Prostate gland (tissue), 2 donors: Measurements from ENCODE around the gene ZBTB7C. TPM values are rescaled to one million over a fixed set of nuclear protein-coding genes. Genes with fewer than 3 reads are reported as not detected.

ENCODE experiments used
- DNase-seq: peaks from one replicate; pipeline ENCODE4 v3.0.0-alpha.2; 2019; ENCODE audit warnings: low spot score
- H3K27ac ChIP-seq, 2 donors: fragments of 200-600 bp; sonication (generic); 2 replicates each; pipeline ENCODE4 v1.5.1; 2017 to 2019
- H3K27me3 ChIP-seq: fragments of 200-600 bp; sonication (generic); replicated peaks from 2 replicates; pipeline ENCODE4 v1.5.1; 2019; ENCODE audit not compliant: insufficient read depth
- H3K36me3 ChIP-seq, 2 donors: fragments of 200-600 bp; sonication (generic); 1 replicate in 1 of 2; 2 replicates in 1 of 2; pipeline versions ENCODE4 v1.5.1 to v1.8.1; 2017 to 2019
- H3K4me1 ChIP-seq: fragments of 200-600 bp; sonication (generic); replicated peaks from 2 replicates; pipeline ENCODE4 v1.5.1; 2019
- H3K4me3 ChIP-seq, 2 donors: fragments of 200-600 bp; sonication (generic); 2 replicates each; pipeline ENCODE4 v1.5.1; 2017 to 2019
- H3K9me3 ChIP-seq: fragments of 200-600 bp; sonication (generic); 2 replicates; pipeline ENCODE4 v1.5.1; 2017
- CTCF ChIP-seq, 4 experiments: fragments of 200-600 bp in 2 of 4; fragments of 450-650 bp in 2 of 4; sonication (generic) in 2 of 4; IDR thresholded peaks; 1 replicate in 3 of 4; 2 replicates in 1 of 4; pipeline ENCODE4 v1.5.1; 2016 to 2019; ENCODE audit warnings: antibody characterized with exemption in 4 of 4, mild to moderate bottlenecking in 2 of 4, moderate library complexity in 2 of 4
- POLR2A ChIP-seq: fragments of 450-650 bp; IDR thresholded peaks from one replicate; pipeline ENCODE4 v1.6.1; 2016; ENCODE audit warnings: antibody characterized with exemption, mild to moderate bottlenecking
- POLR2AphosphoS5 ChIP-seq: sonication (generic); formaldehyde crosslinking; IDR thresholded peaks from one replicate; pipeline ENCODE4 v1.6.1; 2017; ENCODE audit warnings: antibody characterized with exemption
- whole genome bisulfite sequencing: methylation state at CpG from one replicate; pipeline ENCODE4 v1.1.5; 2018; 5-methylcytosine and 5-hydroxymethylcytosine counted together
- intact Hi-C: fragments of 100-400 bp; cut with DNase I; formaldehyde crosslinking; loops from one replicate; pipeline ENCODE4 v1.14.2; 2022
- total RNA-seq, 2 donors: library from RNA; depleted of rRNA; stranded (reverse); fragments of >200 nt; gene quantifications; one replicate each; pipeline ENCODE4 v1.1.0, GENCODE V29; 2016

Gene ZBTB7C
- total RNA-seq, 2 donors from 2014 or later = 14.7 to 48.9 TPM

GRCh38 chr18:48033790-48034650 lies 375.2 kb downstream of the ZBTB7C start:
- DNase-seq = no peak
- no peak for TF ChIP-seq POLR2AphosphoS5
- TF ChIP-seq POLR2A = no peak
- TF ChIP-seq CTCF (IDR thresholded peaks at IDR 0.05) = no peak
- H3K36me3 ChIP-seq = no peaks in the 10 kb centered on the region
- no peaks in the 10 kb centered on the region for H3K9me3 ChIP-seq
- no peaks in the 10 kb centered on the region for H3K4me1 ChIP-seq
- peaks cover 2% of the 10 kb centered on the region for H3K27me3 ChIP-seq
- intact Hi-C loops = loop anchor here (10.0 kb wide), 1 partner anchor 311 kb away; no protein-coding TSS in a partner anchor
- no peak overlapping the region for H3K27ac ChIP-seq
- no peak overlapping the region for H3K4me3 ChIP-seq
- WGBS = 92% methylated on average over 9 of the region's 9 CpGs

- Histone ChIP-seq H3K9me3 (no peaks in the 10 kb centered on the region), H3K4me3 (no peak overlapping the region), H3K27ac (no peak overlapping the region), H3K27me3 (peaks cover 2% of the 10 kb centered on the region), H3K4me1 (no peaks in the 10 kb centered on the region), H3K36me3 (no peaks in the 10 kb centered on the region)
- DNase-seq = no peak
- WGBS = 97% methylated on average over 3 of the region's 3 CpGs
- TF ChIP-seq POLR2A (no peak), CTCF (IDR thresholded peaks at IDR 0.05) (no peak)
- intact Hi-C loops = loop anchor here (10.0 kb wide), 1 partner anchor 312 kb away; no protein-coding TSS in a partner anchor
Observed at GRCh38 chr18:48032876-48033789, 376.1 kb downstream of the ZBTB7C start.

DNA sequence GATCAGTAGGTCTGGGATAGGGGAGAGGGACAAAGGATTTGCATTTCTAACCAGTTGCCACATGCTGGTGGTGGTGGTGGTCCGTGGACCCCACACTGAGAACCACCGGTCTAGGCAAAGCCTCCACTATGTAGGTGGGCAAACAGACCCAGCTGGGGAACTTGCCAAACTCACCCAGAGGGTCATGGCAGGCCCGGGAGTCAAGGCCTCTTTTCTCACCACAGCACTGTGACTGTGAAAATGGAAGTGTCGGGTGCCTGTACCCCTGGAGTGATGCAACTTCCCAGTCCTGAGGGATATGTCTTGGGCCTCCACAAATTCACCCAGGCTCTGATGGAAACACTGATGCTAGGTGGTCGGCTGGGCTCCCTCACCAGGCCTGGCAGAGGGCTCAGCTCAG lies 377.5 kb downstream of the ZBTB7C start:
- H3K4me3 ChIP-seq = no peak overlapping the region
- no peaks in the 10 kb centered on the region for H3K9me3 ChIP-seq
- H3K4me1 ChIP-seq = no peaks in the 10 kb centered on the region
- DNase-seq = no peak
- intact Hi-C loops = loop anchor here (1.0 to 10.0 kb wide), 2 partner anchors 313 to 415 kb away; no protein-coding TSS in a partner anchor
- no peak for TF ChIP-seq POLR2A
- TF ChIP-seq CTCF (IDR thresholded peaks at IDR 0.05) = no peak
- TF ChIP-seq POLR2AphosphoS5 = no peak
- WGBS = 80% methylated on average over 5 of the region's 5 CpGs
- H3K27ac ChIP-seq = no peak overlapping the region
- H3K27me3 ChIP-seq = peaks cover under 1% of the 10 kb centered on the region
- no peaks in the 10 kb centered on the region for H3K36me3 ChIP-seq

DNA sequence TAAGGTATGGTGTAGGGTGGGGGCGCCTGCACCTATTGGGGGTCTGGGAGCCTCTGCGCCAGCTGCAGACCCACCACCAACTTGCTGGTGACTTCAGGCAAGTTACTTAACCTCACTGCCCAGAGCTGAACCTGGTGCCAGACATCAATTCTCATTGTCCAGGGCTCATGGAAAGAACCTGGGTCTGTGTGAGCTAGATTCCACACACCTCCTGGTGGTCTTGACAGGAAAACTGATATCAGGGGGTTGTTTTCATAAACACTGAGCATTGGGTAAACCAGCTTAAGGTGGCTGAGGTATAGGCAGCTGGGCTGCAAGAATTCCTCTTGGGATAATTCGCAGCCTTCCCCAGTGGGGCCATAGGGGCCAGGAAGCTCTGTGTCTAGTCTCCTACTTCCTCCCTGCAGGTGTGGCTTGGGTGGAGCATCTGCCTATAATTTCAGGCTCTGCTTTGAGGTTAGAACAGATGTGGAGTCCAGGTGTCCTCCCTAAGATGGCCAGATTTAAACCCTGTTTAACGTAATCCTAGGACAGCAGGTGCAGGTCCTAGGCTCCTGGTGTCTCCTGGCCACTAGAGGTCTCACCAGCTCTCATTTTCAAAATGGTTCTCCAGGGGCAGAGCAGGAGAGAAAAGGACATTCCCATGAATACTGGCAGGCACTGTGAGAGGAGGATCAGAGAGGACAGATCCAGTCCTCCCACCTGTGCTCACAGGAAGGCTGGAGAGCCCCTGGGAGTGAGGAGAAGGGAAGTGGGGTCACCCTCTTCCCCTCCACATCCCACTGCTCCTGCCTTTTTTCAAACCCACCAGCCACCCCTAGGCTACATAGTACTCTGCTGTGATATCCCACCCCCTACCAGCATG lies 378.3 kb downstream of the ZBTB7C start:
- 72% methylated on average over 4 of the region's 4 CpGs for WGBS
- H3K9me3 ChIP-seq = no peaks in the 10 kb centered on the region
- H3K4me3 ChIP-seq = no peak overlapping the region
- H3K27me3 ChIP-seq = no peaks in the 10 kb centered on the region
- TF ChIP-seq POLR2A = no peak
- peak; percentile 61 to 83 (median 72) for TF ChIP-seq CTCF (IDR thresholded peaks at IDR 0.05)
- no peaks in the 10 kb centered on the region for H3K4me1 ChIP-seq
- intact Hi-C loops = loop anchor here (1.0 to 10.0 kb wide), 2 partner anchors 314 to 415 kb away; no protein-coding TSS in a partner anchor
- H3K27ac ChIP-seq = no peak overlapping the region
- DNase-seq = peak; percentile 66
- H3K36me3 ChIP-seq = no peaks in the 10 kb centered on the region
